Astrocyte (in vitro differentiated cells and primary cell): ENCODE results near the gene HSPB7.

Experiments
- CTCF ChIP-seq: IDR thresholded peaks from 2 replicates; pipeline ENCODE4 v1.5.1; 2011; ENCODE audit warnings: low read depth, mild to moderate bottlenecking, inconsistent platforms, low read length, moderate library complexity; ENCODE audit not compliant: insufficient read depth
- EZH2 ChIP-seq: IDR thresholded peaks from 2 replicates; pipeline ENCODE4 v1.6.1; 2012; ENCODE audit warnings: mild to moderate bottlenecking, low read length, inconsistent platforms; ENCODE audit not compliant: insufficient read depth

- TF ChIP-seq CTCF: no peak
- no peak for TF ChIP-seq EZH2
Observed at GRCh38 chr1:15997076-15997585, 20.7 kb downstream of the HSPB7 start.
